Prostate gland (tissue), 2 donors: ENCODE results near the gene SLC26A11.

Experiments used
- CTCF ChIP-seq, 4 experiments: fragments of 200-600 bp in 2 of 4; fragments of 450-650 bp in 2 of 4; sonication (generic) in 2 of 4; IDR thresholded peaks; 1 replicate in 3 of 4; 2 replicates in 1 of 4; pipeline ENCODE4 v1.5.1; 2016 to 2019; ENCODE audit warnings: antibody characterized with exemption in 4 of 4, mild to moderate bottlenecking in 2 of 4, moderate library complexity in 2 of 4
- POLR2A ChIP-seq: fragments of 450-650 bp; IDR thresholded peaks from one replicate; pipeline ENCODE4 v1.6.1; 2016; ENCODE audit warnings: antibody characterized with exemption, mild to moderate bottlenecking
- POLR2AphosphoS5 ChIP-seq: sonication (generic); formaldehyde crosslinking; IDR thresholded peaks from one replicate; pipeline ENCODE4 v1.6.1; 2017; ENCODE audit warnings: antibody characterized with exemption

GRCh38 chr17:80183581-80184422 lies 36.4 kb upstream of the SLC26A11 start:
- TF ChIP-seq POLR2AphosphoS5 (no peak), CTCF (IDR thresholded peaks at IDR 0.05) (no peak), POLR2A (no peak)
